Measurements from ENCODE around the gene SLC2A1. TPM values are rescaled to one million over a fixed set of nuclear protein-coding genes. Genes with fewer than 3 reads are reported as not detected.

The SLC2A1 gene
- total RNA-seq, 1 experiment from 2014 or later = 549 TPM

GRCh38 chr1:42982641-42983040 is 24.0 kb upstream of the SLC2A1 start:
- DNase-seq (ENCODE audit: low read depth) = no peak
- in situ Hi-C loops (cut with HindIII; ENCODE audit: low pct_unique_long_range_greater_than_20kb, low sequenced_read_pairs) = no loop called here

GRCh38 chr1:42981871-42982270 is 23.2 kb upstream of the SLC2A1 start:
- no peak for DNase-seq (ENCODE audit: low read depth)
- in situ Hi-C loops (cut with HindIII; ENCODE audit: low pct_unique_long_range_greater_than_20kb, low sequenced_read_pairs) = no loop called here

- no peak for DNase-seq (ENCODE audit: low read depth)
- in situ Hi-C loops (cut with HindIII; ENCODE audit: low pct_unique_long_range_greater_than_20kb, low sequenced_read_pairs) = no loop called here
These were observed 22.7 kb upstream of the SLC2A1 start for GRCh38 chr1:42981255-42981805.

- DNase-seq (ENCODE audit: low read depth) = no peak
- in situ Hi-C loops (cut with HindIII; ENCODE audit: low pct_unique_long_range_greater_than_20kb, low sequenced_read_pairs) = no loop called here
These were observed 21.5 kb upstream of the SLC2A1 start for GRCh38 chr1:42979896-42980800.

- no peak for DNase-seq (ENCODE audit: low read depth)
- in situ Hi-C loops (cut with HindIII; ENCODE audit: low pct_unique_long_range_greater_than_20kb, low sequenced_read_pairs) = no loop called here
These were observed 20.4 kb upstream of the SLC2A1 start for GRCh38 chr1:42979036-42979430.

- DNase-seq (ENCODE audit: low read depth) = no peak
- in situ Hi-C loops (cut with HindIII; ENCODE audit: low pct_unique_long_range_greater_than_20kb, low sequenced_read_pairs) = no loop called here
These were observed 19.8 kb upstream of the SLC2A1 start for GRCh38 chr1:42978317-42979035.

- in situ Hi-C loops (cut with HindIII; ENCODE audit: low pct_unique_long_range_greater_than_20kb, low sequenced_read_pairs) = no loop called here
- DNase-seq (ENCODE audit: low read depth) = no peak
These were observed 19.0 kb upstream of the SLC2A1 start for GRCh38 chr1:42977653-42978052.

GRCh38 chr1:42975561-42976225 is 17.0 kb upstream of the SLC2A1 start:
- in situ Hi-C loops (cut with HindIII; ENCODE audit: low pct_unique_long_range_greater_than_20kb, low sequenced_read_pairs) = no loop called here
- no peak for DNase-seq (ENCODE audit: low read depth)

- DNase-seq (ENCODE audit: low read depth) = no peak
- in situ Hi-C loops (cut with HindIII; ENCODE audit: low pct_unique_long_range_greater_than_20kb, low sequenced_read_pairs) = no loop called here
These were observed 16.2 kb upstream of the SLC2A1 start for GRCh38 chr1:42974767-42975437.

GRCh38 chr1:42973799-42974198 is 15.1 kb upstream of the SLC2A1 start:
- DNase-seq (ENCODE audit: low read depth) = no peak
- in situ Hi-C loops (cut with HindIII; ENCODE audit: low pct_unique_long_range_greater_than_20kb, low sequenced_read_pairs) = no loop called here

- in situ Hi-C loops (cut with HindIII; ENCODE audit: low pct_unique_long_range_greater_than_20kb, low sequenced_read_pairs) = no loop called here
These were observed 14.6 kb upstream of the SLC2A1 start for GRCh38 chr1:42973286-42973685.

GRCh38 chr1:42971841-42972291 is 13.2 kb upstream of the SLC2A1 start:
- DNase-seq (ENCODE audit: low read depth) = no peak
- in situ Hi-C loops (cut with HindIII; ENCODE audit: low pct_unique_long_range_greater_than_20kb, low sequenced_read_pairs) = no loop called here

More at GRCh38 chr1:42973286-42973685, 14.6 kb upstream of the SLC2A1 start:
- DNase-seq (ENCODE audit: low read depth) = peak; percentile 59

- in situ Hi-C loops (cut with HindIII; ENCODE audit: low pct_unique_long_range_greater_than_20kb, low sequenced_read_pairs) = no loop called here
- no peak for DNase-seq (ENCODE audit: low read depth)
These were observed 11.5 kb upstream of the SLC2A1 start for GRCh38 chr1:42970143-42970542.

GRCh38 chr1:42968654-42969053 is 10.0 kb upstream of the SLC2A1 start:
- in situ Hi-C loops (cut with HindIII; ENCODE audit: low pct_unique_long_range_greater_than_20kb, low sequenced_read_pairs) = no loop called here
- DNase-seq (ENCODE audit: low read depth) = no peak

GRCh38 chr1:42966688-42967612 is 8.3 kb upstream of the SLC2A1 start:
- in situ Hi-C loops (cut with HindIII; ENCODE audit: low pct_unique_long_range_greater_than_20kb, low sequenced_read_pairs) = no loop called here
- peak; percentile 94 for DNase-seq (ENCODE audit: low read depth)

- in situ Hi-C loops (cut with HindIII; ENCODE audit: low pct_unique_long_range_greater_than_20kb, low sequenced_read_pairs) = no loop called here
- DNase-seq (ENCODE audit: low read depth) = no peak
These were observed 6.7 kb upstream of the SLC2A1 start for GRCh38 chr1:42965378-42965777.
